HG03159 (cell line): Measurements from ENCODE around the gene CELF2.

Experiments
- ATAC-seq: cut with Tn5 transposase; IDR thresholded peaks from one replicate; pipeline ENCODE4 v1.9.1; 2021; ENCODE audit warnings: mild to moderate bottlenecking, moderate library complexity; ENCODE audit not compliant: unreplicated experiment

CELF2 gene

DNA sequence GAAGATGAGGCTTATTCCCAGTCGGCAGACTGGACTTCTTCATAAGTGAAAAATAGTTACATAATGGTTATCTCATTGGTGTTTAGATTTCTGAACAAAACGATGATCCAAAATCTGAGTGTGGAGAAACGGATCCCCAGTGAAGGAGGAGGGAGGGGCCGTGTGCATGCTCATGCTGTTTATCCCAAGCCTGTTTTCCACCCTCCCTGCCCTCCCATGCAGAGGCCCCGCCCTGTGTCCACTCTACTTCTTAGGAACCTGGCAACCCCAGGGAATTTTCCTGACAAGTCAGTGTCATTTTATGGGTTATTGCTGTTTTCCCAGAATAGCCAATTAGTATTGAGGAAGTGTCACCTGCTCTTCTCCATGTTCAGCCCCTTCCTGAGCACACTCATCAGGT lies 174.0 kb downstream of the CELF2 start:
- ATAC-seq = no peak

GRCh38 chr10:11192304-11193000 lies 174.8 kb downstream of the CELF2 start:
- no peak for ATAC-seq

- no peak for ATAC-seq
Measured at GRCh38 chr10:11193001-11193551, 175.4 kb downstream of the CELF2 start.

- peak; percentile 31 for ATAC-seq
Measured at GRCh38 chr10:11194859-11195586, 177.4 kb downstream of the CELF2 start.

DNA sequence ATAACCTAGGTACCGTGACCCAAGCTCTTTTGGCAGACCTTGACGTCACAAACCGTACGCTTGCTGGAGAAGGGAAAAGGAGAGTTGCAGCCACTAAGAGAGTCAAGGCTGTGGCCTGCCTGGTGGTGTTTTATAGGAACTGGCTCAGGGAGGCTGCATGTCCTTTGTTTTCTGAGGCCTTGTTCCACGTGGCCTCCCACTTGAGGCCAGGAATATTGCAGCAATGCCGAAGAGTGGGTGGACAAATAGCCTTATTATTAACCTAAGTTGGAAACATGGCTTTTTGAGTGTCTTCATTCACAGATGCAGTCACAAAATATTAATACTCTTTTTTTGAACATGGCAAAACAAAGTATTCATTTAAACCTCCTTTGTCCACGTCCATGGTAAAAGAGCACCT lies 178.0 kb downstream of the CELF2 start:
- ATAC-seq = no peak

DNA sequence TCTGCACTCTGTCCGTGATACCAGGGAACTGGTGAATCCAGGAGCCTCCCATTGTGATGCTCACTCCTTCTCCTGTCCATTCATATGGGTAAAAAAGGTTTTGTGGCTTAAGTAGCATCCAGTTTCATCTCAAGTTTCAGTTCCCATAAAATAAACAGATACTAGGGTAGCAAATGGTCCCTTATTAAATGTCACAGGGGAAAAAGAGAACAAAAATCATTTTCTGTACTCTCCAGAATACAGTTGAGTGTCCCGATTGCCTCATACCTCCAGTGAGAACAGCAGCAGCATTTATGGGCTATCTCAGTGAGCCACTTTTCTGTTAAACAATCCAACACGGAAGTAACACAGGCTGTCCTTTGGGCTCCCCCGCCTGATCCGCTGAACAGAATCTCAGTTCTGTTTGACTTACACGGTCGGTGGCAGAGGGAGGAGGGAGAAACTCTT lies 179.6 kb downstream of the CELF2 start:
- ATAC-seq = peak; percentile 88

- no peak for ATAC-seq
Measured at GRCh38 chr10:11197878-11198277, 180.2 kb downstream of the CELF2 start.

GRCh38 chr10:11201911-11202310 lies 184.2 kb downstream of the CELF2 start:
- no peak for ATAC-seq

DNA sequence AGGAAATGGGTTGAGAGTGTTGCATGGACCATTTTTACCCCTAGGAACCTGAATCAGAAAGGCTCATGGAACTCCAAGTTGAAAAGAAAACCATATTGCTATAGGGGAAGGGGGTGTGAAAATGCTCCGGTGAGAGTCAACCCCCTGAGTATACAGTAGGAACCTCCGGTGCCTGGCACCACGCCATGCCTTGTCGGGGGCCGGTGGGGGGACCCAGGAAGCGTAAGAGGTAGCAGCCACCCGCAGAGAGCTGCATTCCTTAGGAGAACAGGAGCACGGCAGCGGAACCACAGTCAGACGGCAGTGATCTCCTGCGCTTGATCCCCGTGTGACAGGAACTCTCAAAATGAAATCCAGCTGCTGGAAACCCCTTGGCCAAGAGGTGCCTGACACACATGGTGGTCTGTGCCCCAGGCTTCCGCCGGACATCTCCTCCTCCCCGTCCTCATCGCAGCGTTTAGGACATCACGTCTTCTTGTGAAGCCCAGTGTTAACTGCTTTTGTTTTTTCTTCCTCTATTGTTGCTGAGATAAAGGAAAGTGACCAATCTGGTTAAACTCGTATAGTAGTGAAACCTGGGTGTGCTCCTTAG lies 186.8 kb downstream of the CELF2 start:
- no peak for ATAC-seq

DNA sequence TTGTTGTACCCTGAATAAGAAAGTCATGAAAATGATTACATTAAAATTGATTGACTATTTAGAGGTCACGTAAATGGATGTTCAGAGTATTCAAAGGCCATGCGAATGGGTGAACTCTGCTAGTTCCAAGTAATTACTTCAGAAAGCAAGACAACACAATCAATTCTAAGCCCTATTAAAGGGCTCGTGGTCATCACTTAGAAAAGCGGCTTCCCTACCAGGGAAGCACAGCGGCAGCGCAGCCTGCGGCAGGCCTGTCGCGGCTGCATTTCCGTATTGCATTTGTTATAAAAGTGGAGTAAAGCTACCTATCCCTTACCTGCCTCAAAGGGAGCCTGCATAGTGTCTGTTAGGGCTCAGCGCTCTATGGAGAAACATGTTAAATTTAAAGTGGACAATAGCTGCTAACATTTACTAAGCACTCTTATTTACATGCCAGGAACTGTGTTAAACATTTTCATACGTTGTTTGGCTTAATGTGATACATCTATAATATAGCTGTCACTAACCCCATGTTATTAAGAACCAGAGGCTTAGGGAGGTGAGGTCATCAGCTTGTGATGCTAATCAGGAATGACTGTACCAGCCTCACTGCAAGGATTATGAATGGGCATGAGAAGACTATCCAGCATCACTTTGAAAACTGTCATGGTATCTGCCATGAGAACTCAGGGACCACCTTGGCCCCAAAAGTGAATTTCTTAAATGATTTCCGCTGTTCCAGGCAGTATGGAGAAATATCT lies 187.5 kb downstream of the CELF2 start:
- no peak for ATAC-seq

DNA sequence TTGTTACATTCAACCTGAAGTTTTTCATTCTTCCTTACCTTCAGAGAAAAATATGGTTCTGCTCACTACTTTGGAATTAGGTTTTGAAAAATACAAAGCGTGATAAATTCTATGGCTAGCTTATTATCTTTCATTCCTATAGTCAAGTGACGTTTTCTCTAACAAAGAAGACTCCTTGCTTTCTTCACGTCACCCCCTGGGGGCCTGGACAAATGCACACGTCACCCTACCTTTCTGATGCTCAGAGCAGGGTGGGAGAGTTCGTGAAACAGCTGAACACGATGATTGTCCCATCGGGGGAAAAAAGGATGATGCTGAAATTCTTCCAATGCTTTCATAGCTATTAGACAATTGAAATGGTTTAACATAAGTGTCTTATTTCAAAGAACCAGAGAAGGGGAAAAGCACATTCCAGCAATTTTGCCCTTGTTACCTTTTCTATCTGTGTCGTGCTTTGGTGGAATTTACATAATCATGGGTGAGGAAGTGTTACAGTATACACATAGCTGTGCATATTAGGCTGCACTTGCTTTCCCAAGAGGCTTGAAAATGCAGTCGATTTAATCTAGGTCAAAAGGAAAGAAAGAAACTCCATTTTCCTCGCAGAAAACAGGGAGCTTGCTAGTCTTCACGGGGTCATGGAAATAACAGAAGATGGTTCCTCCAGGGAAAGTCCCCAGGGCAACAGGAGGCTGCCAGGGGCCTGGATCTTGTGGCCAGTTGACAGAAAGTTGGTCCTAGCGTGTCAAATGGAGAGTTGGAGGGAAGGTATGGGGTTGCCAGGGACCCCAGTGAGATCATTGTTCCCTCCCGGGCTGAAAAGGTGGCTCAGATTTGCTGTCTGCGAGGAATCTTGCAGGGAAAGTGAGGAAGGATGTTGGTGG lies 189.2 kb downstream of the CELF2 start:
- no peak for ATAC-seq

GRCh38 chr10:11207560-11207844 lies 189.8 kb downstream of the CELF2 start:
- no peak for ATAC-seq

GRCh38 chr10:11208243-11208642 lies 190.6 kb downstream of the CELF2 start:
- no peak for ATAC-seq

- ATAC-seq = peak; percentile 60
Measured at GRCh38 chr10:11208908-11209829, 191.5 kb downstream of the CELF2 start.

DNA sequence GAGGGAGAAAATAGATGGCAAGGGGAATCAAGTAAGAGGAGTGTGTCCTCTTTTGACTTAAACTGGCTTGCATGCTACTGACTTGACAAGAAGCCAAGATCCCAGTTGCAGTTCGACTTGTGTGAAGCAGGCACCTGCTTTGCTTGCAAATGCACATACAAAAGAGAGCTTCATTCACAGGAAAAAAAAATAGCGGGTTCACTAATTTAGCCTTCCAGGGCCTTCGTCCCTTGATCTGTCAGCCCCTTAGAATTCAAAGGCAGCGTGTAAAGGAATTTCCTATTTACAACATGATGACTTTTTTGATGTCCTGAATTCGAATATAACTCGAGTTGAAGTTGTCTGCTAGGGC lies 192.1 kb downstream of the CELF2 start:
- ATAC-seq = peak; percentile 28

- ATAC-seq = peak; percentile 6
Measured at GRCh38 chr10:11210211-11210922, 192.7 kb downstream of the CELF2 start.

GRCh38 chr10:11212288-11213085 lies 194.8 kb downstream of the CELF2 start:
- no peak for ATAC-seq

GRCh38 chr10:11213137-11213536 lies 195.5 kb downstream of the CELF2 start:
- ATAC-seq = no peak
